Measurements from ENCODE around the gene PPP2R5E.

PPP2R5E gene

GRCh38 chr14:63454863-63455622 is 88.1 kb downstream of the PPP2R5E start:
- TF ChIP-seq, protein P1, sequence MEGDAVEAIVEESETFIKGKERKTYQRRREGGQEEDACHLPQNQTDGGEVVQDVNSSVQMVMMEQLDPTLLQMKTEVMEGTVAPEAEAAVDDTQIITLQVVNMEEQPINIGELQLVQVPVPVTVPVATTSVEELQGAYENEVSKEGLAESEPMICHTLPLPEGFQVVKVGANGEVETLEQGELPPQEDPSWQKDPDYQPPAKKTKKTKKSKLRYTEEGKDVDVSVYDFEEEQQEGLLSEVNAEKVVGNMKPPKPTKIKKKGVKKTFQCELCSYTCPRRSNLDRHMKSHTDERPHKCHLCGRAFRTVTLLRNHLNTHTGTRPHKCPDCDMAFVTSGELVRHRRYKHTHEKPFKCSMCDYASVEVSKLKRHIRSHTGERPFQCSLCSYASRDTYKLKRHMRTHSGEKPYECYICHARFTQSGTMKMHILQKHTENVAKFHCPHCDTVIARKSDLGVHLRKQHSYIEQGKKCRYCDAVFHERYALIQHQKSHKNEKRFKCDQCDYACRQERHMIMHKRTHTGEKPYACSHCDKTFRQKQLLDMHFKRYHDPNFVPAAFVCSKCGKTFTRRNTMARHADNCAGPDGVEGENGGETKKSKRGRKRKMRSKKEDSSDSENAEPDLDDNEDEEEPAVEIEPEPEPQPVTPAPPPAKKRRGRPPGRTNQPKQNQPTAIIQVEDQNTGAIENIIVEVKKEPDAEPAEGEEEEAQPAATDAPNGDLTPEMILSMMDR (conservative IDR thresholded peaks at IDR 0.05; ENCODE audit: low read depth): no peak
- CTCF ChIA-PET: no interaction called here
- POLR2A ChIA-PET (ENCODE audit: low non-redundant PET): no interaction called here
- no peak overlapping the region for H3K27ac ChIP-seq
- DNase-seq (ENCODE audit: low spot score): no peak

- ChIA-PET CTCF (no interaction called here), POLR2A (ENCODE audit: low non-redundant PET) (no interaction called here)
- TF ChIP-seq, protein P1 (conservative IDR thresholded peaks at IDR 0.05; ENCODE audit: low read depth): no peak
- no peak overlapping the region for H3K27ac ChIP-seq
- no peak for DNase-seq (ENCODE audit: low spot score)
Measured at GRCh38 chr14:63454436-63454835, 88.7 kb downstream of the PPP2R5E start.

GRCh38 chr14:63453443-63453936 is 89.7 kb downstream of the PPP2R5E start:
- H3K27ac ChIP-seq: no peak overlapping the region
- ChIA-PET CTCF (interaction anchor here (0.6 to 0.7 kb wide), 3 partner anchors 15 to 138 kb away, joined by 4 to 7 read pairs (median 5); no protein-coding TSS in a partner anchor), POLR2A (ENCODE audit: low non-redundant PET) (no interaction called here)
- peak; percentile 22 for DNase-seq (ENCODE audit: low spot score)
- TF ChIP-seq, protein P1 (conservative IDR thresholded peaks at IDR 0.05; ENCODE audit: low read depth): no peak

GRCh38 chr14:63452796-63453195 is 90.4 kb downstream of the PPP2R5E start:
- ChIA-PET CTCF (interaction anchor here (0.7 kb wide), 1 partner anchor 41 kb away, joined by 4 read pairs; no protein-coding TSS in a partner anchor), POLR2A (ENCODE audit: low non-redundant PET) (no interaction called here)
- H3K27ac ChIP-seq: no peak overlapping the region
- no peak for DNase-seq (ENCODE audit: low spot score)
- TF ChIP-seq, protein P1 (conservative IDR thresholded peaks at IDR 0.05; ENCODE audit: low read depth): no peak

- H3K27ac ChIP-seq: peak overlapping the region; percentile 69
- CTCF ChIA-PET: no interaction called here
- TF ChIP-seq, protein P1 (conservative IDR thresholded peaks at IDR 0.05; ENCODE audit: low read depth): no peak
- POLR2A ChIA-PET (ENCODE audit: low non-redundant PET): no interaction called here
- peak; percentile 84 for DNase-seq (ENCODE audit: low spot score)
Measured at GRCh38 chr14:63448841-63449240, 94.3 kb downstream of the PPP2R5E start.

- DNase-seq (ENCODE audit: low spot score): no peak
- ChIA-PET POLR2A (ENCODE audit: low non-redundant PET) (no interaction called here), CTCF (no interaction called here)
- no peak overlapping the region for H3K27ac ChIP-seq
- TF ChIP-seq, protein P1 (conservative IDR thresholded peaks at IDR 0.05; ENCODE audit: low read depth): no peak
Measured at GRCh38 chr14:63444588-63444987, 98.6 kb downstream of the PPP2R5E start.

Data from RWPE1 (cell line).